Hepatocyte (in vitro differentiated cells): Measurements from ENCODE around the gene TRAPPC3L.

Experiments
- EZH2 ChIP-seq: fragments of 200-600 bp; sonication (generic); IDR thresholded peaks from 2 replicates; pipeline ENCODE4 v1.6.1; 2016; ENCODE audit warnings: antibody characterized with exemption, mild to moderate bottlenecking, borderline replicate concordance
- EZH2phosphoT487 ChIP-seq: fragments of 200-600 bp; sonication (generic); IDR thresholded peaks from one replicate; pipeline ENCODE4 v1.6.1; 2018; ENCODE audit warnings: antibody characterized with exemption, mild to moderate bottlenecking, low read depth, moderate library complexity; ENCODE audit not compliant: unreplicated experiment, severe bottlenecking
- TF ChIP-seq, protein P1 (sequence below): fragments of 200-600 bp; sonication (generic); IDR thresholded peaks from 2 replicates; pipeline ENCODE4 v1.5.1; 2016; ENCODE audit warnings: antibody characterized with exemption, mild to moderate bottlenecking; ENCODE audit not compliant: poor library complexity

DNA sequence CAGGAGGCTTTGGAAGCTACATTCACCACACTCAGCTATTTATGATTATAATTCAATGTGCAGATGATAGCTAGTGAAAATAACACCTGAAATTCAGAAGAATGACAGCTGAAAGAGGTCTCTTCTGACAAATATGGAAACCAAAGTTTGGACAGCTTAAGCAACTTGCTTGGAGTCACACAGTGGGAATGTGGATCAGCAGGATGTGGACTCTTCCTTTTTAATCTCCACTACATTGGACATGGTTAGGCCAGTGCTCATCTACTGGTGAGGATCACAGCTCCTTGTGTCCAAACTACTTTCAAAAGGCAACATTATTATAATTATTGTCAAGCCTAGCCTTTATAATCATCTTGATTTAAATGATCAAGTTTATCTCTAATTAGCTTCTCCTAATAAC lies 10.4 kb downstream of the TRAPPC3L start:
- TF ChIP-seq EZH2, result no peak
- TF ChIP-seq, protein P1, sequence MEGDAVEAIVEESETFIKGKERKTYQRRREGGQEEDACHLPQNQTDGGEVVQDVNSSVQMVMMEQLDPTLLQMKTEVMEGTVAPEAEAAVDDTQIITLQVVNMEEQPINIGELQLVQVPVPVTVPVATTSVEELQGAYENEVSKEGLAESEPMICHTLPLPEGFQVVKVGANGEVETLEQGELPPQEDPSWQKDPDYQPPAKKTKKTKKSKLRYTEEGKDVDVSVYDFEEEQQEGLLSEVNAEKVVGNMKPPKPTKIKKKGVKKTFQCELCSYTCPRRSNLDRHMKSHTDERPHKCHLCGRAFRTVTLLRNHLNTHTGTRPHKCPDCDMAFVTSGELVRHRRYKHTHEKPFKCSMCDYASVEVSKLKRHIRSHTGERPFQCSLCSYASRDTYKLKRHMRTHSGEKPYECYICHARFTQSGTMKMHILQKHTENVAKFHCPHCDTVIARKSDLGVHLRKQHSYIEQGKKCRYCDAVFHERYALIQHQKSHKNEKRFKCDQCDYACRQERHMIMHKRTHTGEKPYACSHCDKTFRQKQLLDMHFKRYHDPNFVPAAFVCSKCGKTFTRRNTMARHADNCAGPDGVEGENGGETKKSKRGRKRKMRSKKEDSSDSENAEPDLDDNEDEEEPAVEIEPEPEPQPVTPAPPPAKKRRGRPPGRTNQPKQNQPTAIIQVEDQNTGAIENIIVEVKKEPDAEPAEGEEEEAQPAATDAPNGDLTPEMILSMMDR, result no peak
- TF ChIP-seq EZH2phosphoT487, result no peak
